Measurements from ENCODE around the gene DMGDH.

GRCh38 chr5:79059674-79060073 is 9.8 kb downstream of the DMGDH start:
- TF ChIP-seq CTCF (IDR thresholded peaks at IDR 0.05; ENCODE audit: low read depth, low read length, missing input control) (no peak), HNF4A (conservative IDR thresholded peaks at IDR 0.05) (peak; percentile 59 to 66), ZBTB33 (IDR thresholded peaks at IDR 0.05) (no peak), RAD21 (IDR thresholded peaks at IDR 0.05) (no peak), JUND (IDR thresholded peaks at IDR 0.05) (no peak), ATF3 (IDR thresholded peaks at IDR 0.05) (no peak), HNF4G (IDR thresholded peaks at IDR 0.05) (peak; percentile 20)
